Suprapubic skin (tissue), 4 donors: ENCODE measurements around the gene CDC42EP4.

Source experiments
- CTCF ChIP-seq, 2 donors: fragments of 200-600 bp in 1 of 2; fragments of 450-650 bp in 1 of 2; sonication (generic) in 1 of 2; IDR thresholded peaks; one replicate each; pipeline ENCODE4 v1.5.1; 2016 to 2019; ENCODE audit warnings: antibody characterized with exemption in 2 of 2, mild to moderate bottlenecking in 1 of 2, moderate library complexity in 1 of 2
- EP300 ChIP-seq: sonication (generic); formaldehyde crosslinking; IDR thresholded peaks from one replicate; pipeline ENCODE4 v1.6.1; 2017; ENCODE audit warnings: antibody characterized with exemption
- POLR2A ChIP-seq, 2 donors: fragments of 450-650 bp; IDR thresholded peaks; one replicate each; pipeline ENCODE4 v1.6.1; 2017; ENCODE audit warnings: antibody characterized with exemption in 2 of 2, mild to moderate bottlenecking in 2 of 2, moderate library complexity in 2 of 2
- POLR2AphosphoS5 ChIP-seq, 3 donors: sonication (generic); formaldehyde crosslinking; IDR thresholded peaks; one replicate each; pipeline ENCODE4 v1.6.1; 2017; ENCODE audit warnings: antibody characterized with exemption in 3 of 3

- TF ChIP-seq CTCF (IDR thresholded peaks at IDR 0.05): no peak
- TF ChIP-seq POLR2A (IDR thresholded peaks at IDR 0.05): peak; percentile 92 to 96
- TF ChIP-seq POLR2AphosphoS5 (IDR thresholded peaks at IDR 0.05): peak; percentile 43 to 73 (median 51)
- TF ChIP-seq EP300: no peak
Observed at GRCh38 chr17:73311781-73312641, at the start of gene CDC42EP4.
